Panc1 (cell line): ENCODE data around the gene MEX3C. TPM values are rescaled to one million over a fixed set of nuclear protein-coding genes. Genes with fewer than 3 reads are reported as not detected.

ENCODE experiments used
- ATAC-seq: fragments of 200-7000 bp; cut with Tn5 transposase; 2 replicates; pipeline ENCODE4 v1.9.1; 2020; ENCODE audit warnings: mild to moderate bottlenecking, moderate library complexity
- BruUV-seq: library from RNA; stranded (reverse); fragments of 400-500 nt; replicated peaks from 2 replicates; lab custom pipeline; 2021; lab: Mats Ljungman, UMichigan
- CTCF ChIA-PET: fragments of 300-600 bp; sonication (Branson Sonifier 250); formaldehyde crosslinking; loops from one replicate; lab custom pipeline; 2022; ENCODE audit warnings: antibody characterized with exemption; lab: Charles Lee
- POLR2A ChIA-PET: fragments of 300-600 bp; sonication (Branson Sonifier 250); formaldehyde crosslinking; loops from one replicate; lab custom pipeline; 2022; ENCODE audit warnings: antibody characterized with exemption; lab: Charles Lee
- DNase-seq: peaks from one replicate; pipeline ENCODE4 v3.0.0-alpha.2; 2010; ENCODE audit warnings: low read depth, low spot score
- H3K27ac ChIP-seq: 2 replicates; pipeline ENCODE4 v1.5.1; 2011; ENCODE audit warnings: mild to moderate bottlenecking, low read length, inconsistent platforms
- H3K27me3 ChIP-seq: fragments of 200-500 bp; sonication (Bioruptor generic); 2 replicates; pipeline ENCODE4 v1.6.0; 2014; ENCODE audit warnings: low read length, inconsistent platforms; ENCODE audit not compliant: control insufficient read depth, insufficient read depth
- H3K36me3 ChIP-seq: fragments of 200-500 bp; sonication (Bioruptor generic); 2 replicates; pipeline ENCODE4 v1.5.1; 2014; ENCODE audit warnings: inconsistent platforms, mild to moderate bottlenecking, low read length, moderate library complexity; ENCODE audit not compliant: control insufficient read depth, insufficient read depth
- H3K4me1 ChIP-seq: 2 replicates; pipeline ENCODE4 v1.5.1; 2011; ENCODE audit warnings: inconsistent platforms, mild to moderate bottlenecking, low read length, moderate library complexity; ENCODE audit not compliant: control insufficient read depth, insufficient read depth
- H3K4me3 ChIP-seq, 2 experiments: 2 replicates each; pipeline ENCODE4 v1.5.1; 2011 to 2012; ENCODE audit warnings: low read depth in 2 of 2, low read length in 2 of 2, mild to moderate bottlenecking in 2 of 2, inconsistent platforms in 1 of 2, moderate library complexity in 1 of 2
- H3K9me3 ChIP-seq: fragments of 200-500 bp; sonication (Bioruptor generic); 2 replicates; pipeline ENCODE4 v1.5.1; 2014; ENCODE audit warnings: low read depth, mild to moderate bottlenecking, inconsistent platforms, low read length, moderate library complexity; ENCODE audit not compliant: control insufficient read depth, insufficient read depth
- CTCF ChIP-seq: fragments of 450-650 bp; IDR thresholded peaks from 2 replicates; pipeline ENCODE4 v1.5.1; 2017; ENCODE audit warnings: mild to moderate bottlenecking
- POLR2AphosphoS5 ChIP-seq: IDR thresholded peaks from 2 replicates; pipeline ENCODE4 v1.6.1; 2012; ENCODE audit warnings: mild to moderate bottlenecking, low read depth, low read length, moderate library complexity
- SIN3A ChIP-seq: IDR thresholded peaks from 2 replicates; pipeline ENCODE4 v1.6.1; 2012; ENCODE audit warnings: low read depth, mild to moderate bottlenecking, low read length, moderate library complexity, borderline replicate concordance; ENCODE audit not compliant: insufficient read depth
- TCF7L2 ChIP-seq: IDR thresholded peaks from 2 replicates; pipeline ENCODE4 v1.6.1; 2011; ENCODE audit warnings: mild to moderate bottlenecking, low read depth, low read length, inconsistent platforms
- in situ Hi-C: cut with HindIII; loops from 2 replicates; pipeline ENCODE4 v1.10.0; 2016; ENCODE audit warnings: low sequenced_read_pairs, low pct_unique_long_range_greater_than_20kb
- intact Hi-C: fragments of 100-400 bp; cut with micrococcal nuclease; formaldehyde crosslinking; loops from one replicate; pipeline ENCODE4 v1.10.0; 2022; ENCODE audit not compliant: unreplicated experiment
- total RNA-seq: library from RNA; stranded (reverse); gene quantifications from one replicate; pipeline ENCODE4 v1.2.1, GENCODE V29; 2021; ENCODE audit not compliant: unreplicated experiment
- TF ChIP-seq, protein P1 (sequence below), 2 experiments: IDR thresholded peaks; 2 replicates each; pipeline ENCODE4 v1.6.1; 2011 to 2012; ENCODE audit warnings: low read depth in 2 of 2, control low read depth in 1 of 2, low read length in 1 of 2, mild to moderate bottlenecking in 1 of 2, moderate library complexity in 1 of 2; ENCODE audit not compliant: insufficient read depth in 1 of 2

The MEX3C gene
- total RNA-seq, 1 experiment from 2014 or later, result 29.0 TPM

- no peaks in the 10 kb centered on the region for H3K27me3 ChIP-seq
- TF ChIP-seq POLR2AphosphoS5 (no peak), TCF7L2 (no peak), CTCF (peak; percentile 28)
- BruUV-seq, result no TSS peak
- H3K4me1 ChIP-seq, result no peaks in the 10 kb centered on the region
- intact Hi-C loops, result no loop called here
- H3K27ac ChIP-seq, result no peak overlapping the region
- ATAC-seq (no peak), DNase-seq (no peak)
- H3K4me3 ChIP-seq, result no peak overlapping the region
- POLR2A ChIA-PET, result no interaction called here
- H3K36me3 ChIP-seq, result no peaks in the 10 kb centered on the region
- in situ Hi-C loops, result no loop called here
- H3K9me3 ChIP-seq, result no peaks in the 10 kb centered on the region
- CTCF ChIA-PET, result no interaction called here
These were observed 29.3 kb downstream of the MEX3C start for GRCh38 chr18:51168026-51168742.

- Histone ChIP-seq H3K4me3 (no peak overlapping the region), H3K36me3 (no peaks in the 10 kb centered on the region), H3K27ac (no peak overlapping the region), H3K4me1 (no peaks in the 10 kb centered on the region), H3K27me3 (no peaks in the 10 kb centered on the region), H3K9me3 (no peaks in the 10 kb centered on the region)
- DNase-seq (no peak), ATAC-seq (no peak)
- TF ChIP-seq TCF7L2 (no peak), CTCF (no peak), SIN3A (no peak), POLR2AphosphoS5 (no peak)
- TF ChIP-seq, protein P1, sequence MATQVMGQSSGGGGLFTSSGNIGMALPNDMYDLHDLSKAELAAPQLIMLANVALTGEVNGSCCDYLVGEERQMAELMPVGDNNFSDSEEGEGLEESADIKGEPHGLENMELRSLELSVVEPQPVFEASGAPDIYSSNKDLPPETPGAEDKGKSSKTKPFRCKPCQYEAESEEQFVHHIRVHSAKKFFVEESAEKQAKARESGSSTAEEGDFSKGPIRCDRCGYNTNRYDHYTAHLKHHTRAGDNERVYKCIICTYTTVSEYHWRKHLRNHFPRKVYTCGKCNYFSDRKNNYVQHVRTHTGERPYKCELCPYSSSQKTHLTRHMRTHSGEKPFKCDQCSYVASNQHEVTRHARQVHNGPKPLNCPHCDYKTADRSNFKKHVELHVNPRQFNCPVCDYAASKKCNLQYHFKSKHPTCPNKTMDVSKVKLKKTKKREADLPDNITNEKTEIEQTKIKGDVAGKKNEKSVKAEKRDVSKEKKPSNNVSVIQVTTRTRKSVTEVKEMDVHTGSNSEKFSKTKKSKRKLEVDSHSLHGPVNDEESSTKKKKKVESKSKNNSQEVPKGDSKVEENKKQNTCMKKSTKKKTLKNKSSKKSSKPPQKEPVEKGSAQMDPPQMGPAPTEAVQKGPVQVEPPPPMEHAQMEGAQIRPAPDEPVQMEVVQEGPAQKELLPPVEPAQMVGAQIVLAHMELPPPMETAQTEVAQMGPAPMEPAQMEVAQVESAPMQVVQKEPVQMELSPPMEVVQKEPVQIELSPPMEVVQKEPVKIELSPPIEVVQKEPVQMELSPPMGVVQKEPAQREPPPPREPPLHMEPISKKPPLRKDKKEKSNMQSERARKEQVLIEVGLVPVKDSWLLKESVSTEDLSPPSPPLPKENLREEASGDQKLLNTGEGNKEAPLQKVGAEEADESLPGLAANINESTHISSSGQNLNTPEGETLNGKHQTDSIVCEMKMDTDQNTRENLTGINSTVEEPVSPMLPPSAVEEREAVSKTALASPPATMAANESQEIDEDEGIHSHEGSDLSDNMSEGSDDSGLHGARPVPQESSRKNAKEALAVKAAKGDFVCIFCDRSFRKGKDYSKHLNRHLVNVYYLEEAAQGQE (IDR thresholded peaks at IDR 0.05; ENCODE audit: insufficient read depth in 1 of 2, low read depth in 2 of 2, low read length in 1 of 2), result no peak
- no TSS peak for BruUV-seq
- POLR2A ChIA-PET, result no interaction called here
- in situ Hi-C loops, result no loop called here
- CTCF ChIA-PET, result interaction anchor here (0.6 kb wide), 1 partner anchor 208 kb away, joined by 3 read pairs; no protein-coding TSS in a partner anchor
- intact Hi-C loops, result no loop called here
These were observed 32.2 kb downstream of the MEX3C start for GRCh38 chr18:51165296-51165695.
